CD4-positive, alpha-beta T cell treated with Interleukin-6 at 100 ng/mL for 8 hours (primary cell): ENCODE results near the gene ARHGAP45.
"Not testable (repeated sequence)": the region's sequence is repeated elsewhere in the genome, so short reads cannot be mapped to it uniquely, and the experiment has no call there.

Experiments
- DNase-seq: peaks from one replicate; pipeline ENCODE4 v3.0.0-alpha.2; 2020; ENCODE audit warnings: mixed read lengths, low spot score

ARHGAP45 gene

GRCh38 chr19:1105008-1105872 lies 38.3 kb downstream of the ARHGAP45 start:
- DNase-seq = no peak

- DNase-seq = no peak
Measured at GRCh38 chr19:1105873-1106840, 39.2 kb downstream of the ARHGAP45 start.

- DNase-seq = no peak
Measured at GRCh38 chr19:1106841-1107660, 40.1 kb downstream of the ARHGAP45 start.

- no peak for DNase-seq
Measured at GRCh38 chr19:1107661-1108261, 40.8 kb downstream of the ARHGAP45 start.

- DNase-seq = no peak
Measured at GRCh38 chr19:1108291-1109031, 41.5 kb downstream of the ARHGAP45 start.

GRCh38 chr19:1109032-1109551 lies 42.1 kb downstream of the ARHGAP45 start:
- DNase-seq = no peak

- DNase-seq = no peak
Measured at GRCh38 chr19:1109697-1110671, 43.0 kb downstream of the ARHGAP45 start.

- DNase-seq = no peak
Measured at GRCh38 chr19:1110809-1111640, 44.1 kb downstream of the ARHGAP45 start.

GRCh38 chr19:1111641-1112267 lies 44.8 kb downstream of the ARHGAP45 start:
- no peak for DNase-seq

GRCh38 chr19:1112268-1113029 lies 45.5 kb downstream of the ARHGAP45 start:
- DNase-seq = no peak

- DNase-seq = peak; percentile 81
Measured at GRCh38 chr19:1113030-1113985, 46.3 kb downstream of the ARHGAP45 start.

GRCh38 chr19:1113986-1114483 lies 47.1 kb downstream of the ARHGAP45 start:
- no peak for DNase-seq

- not testable (repeated sequence) for DNase-seq
Measured at GRCh38 chr19:1114728-1115127, 47.8 kb downstream of the ARHGAP45 start.

GRCh38 chr19:1115646-1116420 lies 48.9 kb downstream of the ARHGAP45 start:
- no peak for DNase-seq
